BE2C (cell line): ENCODE results near the gene SYNE3.

ENCODE experiments used
- DNase-seq: peaks from one replicate; pipeline ENCODE4 v3.0.0-alpha.2; 2020
- H3K27me3 ChIP-seq: fragments of 250-450 bp; sonication (Bioruptor Pico); 2 replicates; pipeline ENCODE4 v1.5.1; 2020; ENCODE audit warnings: mild to moderate bottlenecking
- H3K36me3 ChIP-seq: fragments of 250-450 bp; sonication (Bioruptor Pico); 2 replicates; pipeline ENCODE4 v1.5.1; 2020; ENCODE audit warnings: mild to moderate bottlenecking
- H3K4me1 ChIP-seq: fragments of 250-450 bp; sonication (Bioruptor Pico); 2 replicates; pipeline ENCODE4 v1.5.1; 2020
- H3K4me3 ChIP-seq: 2 replicates; pipeline ENCODE4 v1.5.1; 2011; ENCODE audit warnings: low read depth, low read length
- H3K9me3 ChIP-seq: fragments of 250-450 bp; sonication (Bioruptor Pico); 2 replicates; pipeline ENCODE4 v1.5.1; 2020
- TF ChIP-seq, protein P1 (sequence below): IDR thresholded peaks from 2 replicates; pipeline ENCODE4 v1.5.1; 2012; ENCODE audit warnings: mild to moderate bottlenecking, low read depth, low read length

SYNE3 gene

DNA sequence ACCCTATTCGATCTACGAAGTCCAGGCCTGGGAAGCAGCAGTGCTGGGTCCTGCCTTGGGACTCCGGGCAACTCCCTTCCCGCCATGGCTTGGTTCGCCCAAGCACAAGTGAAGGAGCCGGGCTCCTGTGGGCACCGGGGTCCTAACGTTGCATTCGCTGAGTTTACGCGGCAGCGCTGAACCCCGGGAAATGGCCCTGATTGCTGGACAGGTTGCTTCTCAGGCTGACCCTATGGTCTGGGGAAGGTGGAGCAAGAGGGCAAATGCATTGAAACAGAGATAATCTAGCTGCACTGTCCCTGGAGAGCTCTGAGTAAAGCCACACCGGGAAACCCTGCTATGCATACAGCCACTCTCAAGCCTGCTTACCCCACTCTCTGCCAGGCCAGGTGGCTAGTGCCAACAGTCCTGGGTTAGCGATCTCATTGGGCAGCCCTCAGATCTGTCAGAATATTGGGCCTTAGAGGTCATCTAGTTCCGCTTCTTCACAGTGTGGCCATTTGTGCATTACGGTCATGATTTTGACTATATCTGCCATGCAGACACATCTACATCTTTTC is 11.3 kb downstream of the SYNE3 start:
- DNase-seq, result no peak
- peaks cover 41% of the 10 kb centered on the region for H3K4me1 ChIP-seq
- H3K4me3 ChIP-seq, result no peak overlapping the region
- H3K36me3 ChIP-seq, result no peaks in the 10 kb centered on the region
- no peaks in the 10 kb centered on the region for H3K9me3 ChIP-seq
- no peaks in the 10 kb centered on the region for H3K27me3 ChIP-seq
- TF ChIP-seq, protein P1, sequence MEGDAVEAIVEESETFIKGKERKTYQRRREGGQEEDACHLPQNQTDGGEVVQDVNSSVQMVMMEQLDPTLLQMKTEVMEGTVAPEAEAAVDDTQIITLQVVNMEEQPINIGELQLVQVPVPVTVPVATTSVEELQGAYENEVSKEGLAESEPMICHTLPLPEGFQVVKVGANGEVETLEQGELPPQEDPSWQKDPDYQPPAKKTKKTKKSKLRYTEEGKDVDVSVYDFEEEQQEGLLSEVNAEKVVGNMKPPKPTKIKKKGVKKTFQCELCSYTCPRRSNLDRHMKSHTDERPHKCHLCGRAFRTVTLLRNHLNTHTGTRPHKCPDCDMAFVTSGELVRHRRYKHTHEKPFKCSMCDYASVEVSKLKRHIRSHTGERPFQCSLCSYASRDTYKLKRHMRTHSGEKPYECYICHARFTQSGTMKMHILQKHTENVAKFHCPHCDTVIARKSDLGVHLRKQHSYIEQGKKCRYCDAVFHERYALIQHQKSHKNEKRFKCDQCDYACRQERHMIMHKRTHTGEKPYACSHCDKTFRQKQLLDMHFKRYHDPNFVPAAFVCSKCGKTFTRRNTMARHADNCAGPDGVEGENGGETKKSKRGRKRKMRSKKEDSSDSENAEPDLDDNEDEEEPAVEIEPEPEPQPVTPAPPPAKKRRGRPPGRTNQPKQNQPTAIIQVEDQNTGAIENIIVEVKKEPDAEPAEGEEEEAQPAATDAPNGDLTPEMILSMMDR, result no peak

DNA sequence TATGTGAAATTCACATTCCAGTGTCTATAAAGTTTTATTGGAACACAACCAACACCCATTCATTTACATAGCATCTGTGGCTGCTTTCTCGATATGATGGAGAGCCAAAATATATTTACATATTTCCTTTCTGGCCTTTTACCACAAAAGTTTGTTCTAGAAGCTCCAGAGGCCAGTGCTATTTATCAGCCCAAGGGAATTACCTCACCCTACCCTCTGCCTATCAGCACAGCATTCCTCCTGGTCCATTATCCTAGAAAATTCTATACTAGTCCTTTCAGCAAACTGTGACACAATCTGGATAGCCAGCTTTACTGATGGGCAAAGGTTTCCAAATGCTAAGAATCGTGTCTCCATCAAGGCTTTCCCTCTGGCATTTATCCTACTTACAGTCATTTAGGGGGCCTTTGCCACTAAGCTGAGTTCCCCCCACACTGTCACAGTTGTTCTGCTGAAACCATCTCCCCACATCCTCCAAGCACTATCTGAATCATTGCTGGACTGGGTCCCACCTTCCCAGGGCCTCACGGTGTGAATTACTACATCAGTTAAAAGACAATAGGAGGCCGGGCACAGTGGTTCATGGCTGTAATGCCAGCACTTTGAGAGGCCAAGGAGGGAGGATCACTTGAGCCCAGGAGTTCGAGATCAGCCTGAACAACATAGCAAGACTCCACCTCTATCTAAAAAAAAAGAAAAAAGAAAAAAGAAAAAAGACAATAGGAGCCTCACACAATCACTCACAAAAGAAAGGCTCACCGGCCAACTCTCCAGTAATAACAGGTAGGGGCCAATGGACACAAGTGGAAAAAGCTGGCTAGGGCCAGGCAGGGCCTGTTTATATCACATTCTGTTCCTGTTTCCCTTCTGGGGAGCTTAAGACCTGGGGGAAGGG is 12.1 kb downstream of the SYNE3 start:
- no peak overlapping the region for H3K4me3 ChIP-seq
- H3K4me1 ChIP-seq, result peaks cover 41% of the 10 kb centered on the region
- H3K27me3 ChIP-seq, result no peaks in the 10 kb centered on the region
- H3K9me3 ChIP-seq, result no peaks in the 10 kb centered on the region
- no peak for DNase-seq
- H3K36me3 ChIP-seq, result no peaks in the 10 kb centered on the region
- TF ChIP-seq, protein P1, result no peak

DNA sequence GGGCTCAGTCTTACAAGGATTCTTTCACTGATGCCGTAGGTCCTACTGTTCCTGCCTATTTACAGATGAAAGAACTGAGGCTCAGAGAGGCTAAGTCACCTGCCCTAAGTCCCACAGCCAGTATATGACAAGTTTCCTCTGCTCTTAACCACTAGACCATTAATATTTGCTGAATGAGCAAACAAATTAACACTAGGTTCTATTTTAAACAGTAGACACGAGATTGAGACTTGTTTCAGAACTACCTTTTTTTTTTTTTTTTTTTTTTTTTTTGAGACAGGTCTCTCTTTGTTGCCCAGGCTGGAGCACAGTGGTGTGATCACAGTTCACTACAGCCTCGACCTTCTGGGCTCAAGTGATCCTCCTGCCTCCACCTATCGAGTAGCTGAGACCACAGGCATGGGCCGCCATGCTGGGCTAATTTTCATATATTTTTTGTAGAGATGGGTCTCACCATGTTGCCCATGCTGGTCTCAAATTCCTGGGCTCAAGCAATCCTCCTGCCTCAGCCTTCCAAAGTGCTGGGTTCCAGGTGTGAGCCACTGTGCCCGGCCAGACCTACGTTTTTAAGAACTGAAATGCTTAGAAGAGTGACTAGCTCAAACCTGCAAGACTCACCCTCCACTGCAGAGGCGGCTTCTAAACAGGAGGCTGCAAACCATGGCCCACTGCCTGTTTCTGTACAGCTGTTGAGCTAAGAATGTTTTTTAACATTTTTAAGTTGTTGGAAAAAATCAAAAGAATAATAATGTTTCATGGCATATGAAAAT is 12.9 kb downstream of the SYNE3 start:
- H3K4me1 ChIP-seq, result peaks cover 42% of the 10 kb centered on the region

DNA sequence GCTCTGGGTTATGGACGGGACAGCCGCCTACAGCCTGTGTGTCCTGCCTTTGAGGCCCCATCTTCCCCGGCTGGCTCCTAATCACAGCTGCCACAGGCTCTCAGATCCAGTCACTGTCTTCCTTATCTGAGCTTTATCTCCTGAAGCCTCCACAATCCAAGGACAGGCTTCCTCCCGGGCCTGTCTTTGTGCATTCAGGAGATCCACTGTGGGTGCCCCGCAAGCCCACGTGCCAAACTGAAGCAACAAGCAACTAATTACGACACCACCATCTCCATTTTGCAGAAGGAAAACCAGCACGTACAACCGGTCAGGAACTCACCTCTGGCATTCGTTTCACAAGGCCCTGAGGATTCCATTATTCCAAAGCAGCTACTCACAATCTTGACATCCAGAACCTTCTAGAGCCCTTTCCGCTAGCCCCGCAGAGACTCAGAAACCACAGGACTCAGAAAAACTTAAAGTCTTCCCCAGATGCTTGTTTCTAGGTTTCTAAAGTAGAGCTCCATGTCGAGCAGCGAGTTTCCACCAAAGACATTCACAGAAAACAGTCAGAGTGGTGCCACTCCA is 14.0 kb downstream of the SYNE3 start:
- no peaks in the 10 kb centered on the region for H3K9me3 ChIP-seq
- H3K36me3 ChIP-seq, result no peaks in the 10 kb centered on the region
- DNase-seq, result peak; percentile 40
- no peaks in the 10 kb centered on the region for H3K27me3 ChIP-seq
- peaks cover 34% of the 10 kb centered on the region for H3K4me1 ChIP-seq
- TF ChIP-seq, protein P1, result no peak
- H3K4me3 ChIP-seq, result no peak overlapping the region

More for the DNA sequence above, 12.9 kb downstream of the SYNE3 start:
- Histone ChIP-seq H3K4me3 (no peak overlapping the region), H3K36me3 (no peaks in the 10 kb centered on the region), H3K9me3 (no peaks in the 10 kb centered on the region), H3K27me3 (no peaks in the 10 kb centered on the region)
- TF ChIP-seq, protein P1, result no peak
- DNase-seq, result no peak

DNA sequence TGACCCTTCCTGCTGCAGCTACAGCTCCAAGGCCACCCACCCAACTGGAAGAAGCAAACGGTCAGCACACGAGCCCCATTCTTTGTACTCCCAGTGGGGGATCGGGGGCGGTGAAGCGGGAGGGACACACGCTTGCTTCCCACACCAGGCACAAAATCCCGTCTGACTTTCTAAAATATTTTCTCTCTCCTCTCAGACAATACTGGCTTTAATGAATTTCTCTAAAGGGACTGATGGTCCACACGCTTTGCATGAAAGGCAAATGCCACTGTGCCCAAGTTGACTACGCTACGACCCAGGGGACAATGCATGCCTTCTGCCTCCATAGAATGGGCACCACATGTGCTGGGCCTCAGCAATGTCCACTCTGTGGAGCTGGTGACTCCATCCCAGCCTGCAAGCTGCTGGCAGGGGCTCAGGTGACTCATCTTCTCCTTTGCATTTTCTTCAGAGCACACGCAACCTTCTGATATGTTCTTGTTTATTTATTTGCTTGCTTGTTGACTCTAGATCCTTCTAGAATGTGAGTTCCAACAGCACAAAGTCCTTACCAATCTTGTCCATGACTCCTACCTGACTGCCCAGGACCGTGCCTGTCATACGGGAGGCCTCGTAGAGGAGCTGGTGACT is 15.6 kb downstream of the SYNE3 start:
- TF ChIP-seq, protein P1, result no peak
- Histone ChIP-seq H3K36me3 (no peaks in the 10 kb centered on the region), H3K4me3 (no peak overlapping the region), H3K9me3 (no peaks in the 10 kb centered on the region), H3K4me1 (peaks cover 31% of the 10 kb centered on the region), H3K27me3 (no peaks in the 10 kb centered on the region)
- no peak for DNase-seq
